DND-41 (cell line): ENCODE measurements around the gene CCDC192.

ENCODE experiments used
- CTCF ChIP-seq: IDR thresholded peaks from 2 replicates; pipeline ENCODE4 v1.5.1; 2012; ENCODE audit warnings: borderline replicate concordance, low read length, moderate library complexity, mild to moderate bottlenecking; ENCODE audit not compliant: poor library complexity, severe bottlenecking; ENCODE audit errors: extremely low read depth
- EZH2 ChIP-seq: IDR thresholded peaks from 3 replicates; pipeline ENCODE4 v1.6.1; 2012; ENCODE audit warnings: borderline replicate concordance, low read depth, mild to moderate bottlenecking, moderate library complexity, low read length, inconsistent platforms; ENCODE audit not compliant: severe bottlenecking

- no peak for TF ChIP-seq CTCF
- no peak for TF ChIP-seq EZH2
These were observed 2.9 kb upstream of the CCDC192 start for GRCh38 chr5:127700237-127700766.
